Esophagus squamous epithelium (tissue), 5 donors: ENCODE data around the gene CATSPERB. TPM values are rescaled to one million over a fixed set of nuclear protein-coding genes. Genes with fewer than 3 reads are reported as not detected.
"Not testable (repeated sequence)": the region's sequence is repeated elsewhere in the genome, so short reads cannot be mapped to it uniquely, and the experiment has no call there.

Experiments used
- DNase-seq: peaks from one replicate; lab custom pipeline; 2025; lab: John Stamatoyannopoulos, UW
- H3K27ac ChIP-seq, 4 donors: fragments of 200-600 bp; sonication (generic); one replicate each; pipeline ENCODE4 v1.5.1; 2016 to 2019; ENCODE audit warnings: mild to moderate bottlenecking in 1 of 4
- H3K27me3 ChIP-seq, 4 donors: fragments of 200-600 bp; sonication (generic); 1 replicate in 3 of 4; 2 replicates in 1 of 4; pipeline versions ENCODE4 v1.5.1 to v1.6.0; 2017 to 2021; ENCODE audit warnings: antibody characterized with exemption in 1 of 4
- H3K36me3 ChIP-seq, 3 donors: fragments of 200-600 bp; sonication (generic); one replicate each; pipeline ENCODE4 v1.5.1; 2016 to 2019
- H3K4me1 ChIP-seq, 3 donors: fragments of 200-600 bp; sonication (generic); one replicate each; pipeline ENCODE4 v1.5.1; 2017 to 2019
- H3K4me3 ChIP-seq, 4 donors: fragments of 200-600 bp; sonication (generic); 1 replicate in 3 of 4; 2 replicates in 1 of 4; pipeline ENCODE4 v1.5.1; 2016 to 2019; ENCODE audit warnings: mild to moderate bottlenecking in 2 of 4, moderate library complexity in 1 of 4
- H3K9me3 ChIP-seq, 3 donors: fragments of 200-600 bp; sonication (generic); one replicate each; pipeline ENCODE4 v1.5.1; 2016 to 2019
- POLR2A ChIP-seq, 4 donors: fragments of 450-650 bp; IDR thresholded peaks; one replicate each; pipeline ENCODE4 v1.6.1; 2017; ENCODE audit warnings: antibody characterized with exemption in 4 of 4, mild to moderate bottlenecking in 4 of 4, moderate library complexity in 3 of 4
- WGBS, 2 donors: methylation state at CpG; one replicate each; pipeline ENCODE4 v1.1.5; 2018; 5-methylcytosine and 5-hydroxymethylcytosine counted together
- intact Hi-C: fragments of 100-400 bp; cut with DNase I; formaldehyde crosslinking; loops from one replicate; pipeline ENCODE4 v1.15.0; 2022
- total RNA-seq, 4 donors: library from RNA; depleted of rRNA; stranded (reverse); fragments of >200 nt; gene quantifications; one replicate each; pipeline ENCODE4 v1.1.0, GENCODE V29; 2016
- TF ChIP-seq, protein P1 (sequence below), 6 experiments: fragments of 450-650 bp in 4 of 6; fragments of 200-600 bp in 2 of 6; sonication (generic) in 2 of 6; IDR thresholded peaks; one replicate each; pipeline ENCODE4 v1.5.1; 2016 to 2019; ENCODE audit warnings: antibody characterized with exemption in 6 of 6, mild to moderate bottlenecking in 4 of 6, moderate library complexity in 4 of 6
- donor health status: DM: yes; HTN: yes; CAD: no.

Gene CATSPERB
- total RNA-seq, 4 donors from 2014 or later = 0.82 to 1.6 (median 0.99) TPM

- no peaks in the 10 kb centered on the region for H3K4me1 ChIP-seq
- intact Hi-C loops = no loop called here
- WGBS, 2 donors = 88 to 93% methylated on average over 4 to 6 of the region's 11 CpGs
- DNase-seq = no peak
- H3K27me3 ChIP-seq = peaks cover 0 to 18% (median 0%) of the 10 kb centered on the region in 4 donors
- H3K36me3 ChIP-seq = no peaks in the 10 kb centered on the region
- no peak for TF ChIP-seq POLR2A (IDR thresholded peaks at IDR 0.05)
- TF ChIP-seq, protein P1, sequence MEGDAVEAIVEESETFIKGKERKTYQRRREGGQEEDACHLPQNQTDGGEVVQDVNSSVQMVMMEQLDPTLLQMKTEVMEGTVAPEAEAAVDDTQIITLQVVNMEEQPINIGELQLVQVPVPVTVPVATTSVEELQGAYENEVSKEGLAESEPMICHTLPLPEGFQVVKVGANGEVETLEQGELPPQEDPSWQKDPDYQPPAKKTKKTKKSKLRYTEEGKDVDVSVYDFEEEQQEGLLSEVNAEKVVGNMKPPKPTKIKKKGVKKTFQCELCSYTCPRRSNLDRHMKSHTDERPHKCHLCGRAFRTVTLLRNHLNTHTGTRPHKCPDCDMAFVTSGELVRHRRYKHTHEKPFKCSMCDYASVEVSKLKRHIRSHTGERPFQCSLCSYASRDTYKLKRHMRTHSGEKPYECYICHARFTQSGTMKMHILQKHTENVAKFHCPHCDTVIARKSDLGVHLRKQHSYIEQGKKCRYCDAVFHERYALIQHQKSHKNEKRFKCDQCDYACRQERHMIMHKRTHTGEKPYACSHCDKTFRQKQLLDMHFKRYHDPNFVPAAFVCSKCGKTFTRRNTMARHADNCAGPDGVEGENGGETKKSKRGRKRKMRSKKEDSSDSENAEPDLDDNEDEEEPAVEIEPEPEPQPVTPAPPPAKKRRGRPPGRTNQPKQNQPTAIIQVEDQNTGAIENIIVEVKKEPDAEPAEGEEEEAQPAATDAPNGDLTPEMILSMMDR (IDR thresholded peaks at IDR 0.05) = no peak
- no peaks in the 10 kb centered on the region for H3K9me3 ChIP-seq
- H3K4me3 ChIP-seq = no peak overlapping the region
- H3K27ac ChIP-seq = no peak overlapping the region
These were observed 177.2 kb downstream of the CATSPERB start for GRCh38 chr14:91554535-91555332.

- peaks cover 0 to 20% (median 0%) of the 10 kb centered on the region in 3 donors for H3K4me1 ChIP-seq
- WGBS, 2 donors = 80 to 90% methylated on average over 3 of the region's 3 CpGs
- H3K4me3 ChIP-seq = no peak overlapping the region
- no peaks in the 10 kb centered on the region for H3K36me3 ChIP-seq
- H3K9me3 ChIP-seq = no peaks in the 10 kb centered on the region
- no peak for DNase-seq
- no peak overlapping the region for H3K27ac ChIP-seq
- intact Hi-C loops = no loop called here
- peaks cover 0 to 10% (median 0%) of the 10 kb centered on the region in 4 donors for H3K27me3 ChIP-seq
- TF ChIP-seq POLR2A (IDR thresholded peaks at IDR 0.05) = no peak
- TF ChIP-seq, protein P1 (IDR thresholded peaks at IDR 0.05) = no peak
These were observed 183.8 kb downstream of the CATSPERB start for GRCh38 chr14:91548108-91548507.

DNA sequence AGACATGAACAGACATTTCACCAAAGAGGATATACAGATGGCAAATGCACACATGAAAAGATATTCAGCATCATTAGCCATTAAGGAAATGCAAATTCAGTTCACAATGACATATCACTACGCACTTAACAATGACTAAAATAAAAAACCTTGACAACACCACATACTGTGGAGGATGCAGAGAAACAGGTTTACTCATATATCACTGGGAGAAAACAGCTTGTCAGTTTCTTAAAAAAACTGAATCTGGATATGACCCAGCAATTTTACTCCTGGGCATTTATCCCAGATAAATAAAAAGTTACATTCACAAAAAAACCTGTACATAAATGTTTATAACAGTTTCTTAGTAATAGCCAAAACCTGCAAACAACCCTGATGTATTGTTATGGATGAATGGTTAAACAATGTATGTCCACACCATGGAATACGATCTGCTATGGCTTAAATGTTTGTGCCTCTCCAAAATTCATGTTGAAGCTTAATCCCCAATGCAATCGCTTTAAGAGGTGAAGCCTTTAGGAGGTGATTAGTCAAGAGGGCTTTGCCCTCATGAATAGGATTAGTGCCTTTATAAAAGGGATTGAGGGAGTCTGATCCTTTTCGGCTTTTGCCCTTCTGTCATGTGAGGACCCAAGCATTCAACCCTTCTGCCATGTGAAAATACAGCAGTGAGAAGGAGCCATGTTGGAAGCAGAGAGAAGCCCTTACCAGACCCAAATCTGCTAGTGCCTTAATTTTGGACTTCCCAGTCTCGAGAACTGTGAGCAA lies 185.8 kb downstream of the CATSPERB start:
- Histone ChIP-seq H3K9me3 (peaks cover 0 to 7% (median 0%) of the 10 kb centered on the region in 3 donors), H3K27ac (no peak overlapping the region), H3K27me3 (peaks cover 0 to 10% (median 0%) of the 10 kb centered on the region in 4 donors), H3K4me3 (no peak overlapping the region), H3K4me1 (peaks cover 0 to 20% (median 0%) of the 10 kb centered on the region in 3 donors), H3K36me3 (no peaks in the 10 kb centered on the region)
- no peak for DNase-seq
- 39 to 50% methylated on average over 5 of the region's 5 CpGs for WGBS, 2 donors
- intact Hi-C loops = no loop called here
- TF ChIP-seq POLR2A (IDR thresholded peaks at IDR 0.05) = no peak

DNA sequence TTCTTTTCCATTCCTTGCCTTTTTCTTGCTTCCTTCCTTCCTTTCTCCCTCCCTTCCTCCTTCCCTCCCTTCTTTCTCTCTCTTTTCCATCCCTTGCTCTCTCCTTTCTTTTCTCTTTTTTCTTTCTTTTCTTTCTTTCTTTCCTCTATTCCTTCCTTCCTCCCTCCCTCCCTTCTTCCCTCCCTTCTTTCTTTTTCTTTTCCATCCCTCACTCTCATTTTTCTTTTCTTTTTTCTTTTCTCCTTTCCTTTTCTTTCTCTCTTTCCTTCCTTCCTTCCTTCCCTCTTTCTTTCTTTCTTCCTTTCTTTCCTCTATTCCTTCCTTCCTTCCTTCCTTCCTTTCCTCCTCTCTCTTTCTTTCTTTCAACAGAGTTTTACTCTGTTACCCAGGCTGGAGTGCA lies 186.7 kb downstream of the CATSPERB start:
- no peaks in the 10 kb centered on the region for H3K36me3 ChIP-seq
- H3K9me3 ChIP-seq = peaks cover 0 to 7% (median 0%) of the 10 kb centered on the region in 3 donors
- no peak for TF ChIP-seq POLR2A (IDR thresholded peaks at IDR 0.05)
- TF ChIP-seq, protein P1 (IDR thresholded peaks at IDR 0.05) = no peak
- H3K4me3 ChIP-seq = no peak overlapping the region
- intact Hi-C loops = no loop called here
- peaks cover 0 to 20% (median 0%) of the 10 kb centered on the region in 3 donors for H3K4me1 ChIP-seq
- no peak overlapping the region for H3K27ac ChIP-seq
- DNase-seq = no peak
- H3K27me3 ChIP-seq = peaks cover 0 to 8% (median 0%) of the 10 kb centered on the region in 4 donors

GRCh38 chr14:91536327-91536726 lies 195.6 kb downstream of the CATSPERB start:
- intact Hi-C loops = no loop called here
- Histone ChIP-seq H3K9me3 (peaks cover 0 to 18% (median 0%) of the 10 kb centered on the region in 3 donors), H3K27ac (no peak overlapping the region), H3K36me3 (no peaks in the 10 kb centered on the region), H3K27me3 (peaks cover 0 to 6% (median 0%) of the 10 kb centered on the region in 4 donors), H3K4me1 (peaks cover 0 to 15% (median 0%) of the 10 kb centered on the region in 3 donors), H3K4me3 (no peak overlapping the region)
- DNase-seq = no peak
- TF ChIP-seq POLR2A (IDR thresholded peaks at IDR 0.05) = no peak
- TF ChIP-seq, protein P1 (IDR thresholded peaks at IDR 0.05) = no peak
- WGBS, 2 donors = 93 to 100% methylated on average over 2 to 3 of the region's 3 CpGs

DNA sequence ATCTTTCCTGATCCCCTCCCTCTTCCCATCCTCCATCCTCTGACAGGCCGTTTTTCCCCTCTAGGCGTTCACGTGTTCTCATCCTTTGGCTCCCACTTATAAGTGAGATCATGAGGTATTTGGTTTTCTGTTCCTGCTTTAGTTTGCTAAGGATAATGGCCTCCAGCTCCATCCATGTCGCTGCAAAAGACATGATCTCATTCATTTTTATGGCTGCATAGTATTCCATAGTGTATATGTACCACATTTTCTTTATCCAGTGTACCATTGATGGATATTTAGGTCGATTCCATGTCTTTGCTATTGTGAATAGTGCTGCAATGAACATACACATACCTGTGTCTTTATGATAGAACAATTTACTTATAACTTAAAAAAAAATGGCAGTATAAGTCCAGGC lies 197.8 kb downstream of the CATSPERB start:
- H3K27ac ChIP-seq, H3K36me3 ChIP-seq, intact Hi-C loops, H3K4me3 ChIP-seq, DNase-seq, H3K27me3 ChIP-seq, H3K9me3 ChIP-seq: not testable (repeated sequence)
- peaks cover 0 to 15% (median 0%) of the 10 kb centered on the region in 3 donors for H3K4me1 ChIP-seq
- WGBS, 2 donors = 72 to 75% methylated on average over 5 of the region's 5 CpGs
